ENCODE measurements around the gene CFAP54.

CFAP54 gene

GRCh38 chr12:96889273-96889933 lies 400.0 kb downstream of the CFAP54 start:
- DNase-seq (ENCODE audit: low spot score): no peak

DNA sequence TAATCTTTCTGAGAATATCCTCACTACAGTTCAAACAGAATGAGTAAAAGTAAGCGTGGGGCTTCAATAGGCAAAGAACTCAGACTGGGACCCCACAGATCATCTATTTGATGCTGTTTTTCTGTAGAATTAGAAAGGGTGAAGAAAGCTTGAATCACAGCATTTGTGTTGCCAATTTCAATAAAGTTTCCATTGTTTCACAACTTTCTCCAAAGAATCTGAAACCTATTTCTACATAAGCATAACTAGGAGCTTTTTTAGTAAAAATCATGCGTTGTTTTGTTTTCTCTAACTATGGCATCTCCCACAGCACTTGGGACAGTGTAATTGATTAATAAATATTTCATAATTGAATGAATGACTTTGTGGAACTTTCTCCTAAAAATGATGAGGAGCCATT lies 401.0 kb downstream of the CFAP54 start:
- no peak for DNase-seq (ENCODE audit: low spot score)

DNA sequence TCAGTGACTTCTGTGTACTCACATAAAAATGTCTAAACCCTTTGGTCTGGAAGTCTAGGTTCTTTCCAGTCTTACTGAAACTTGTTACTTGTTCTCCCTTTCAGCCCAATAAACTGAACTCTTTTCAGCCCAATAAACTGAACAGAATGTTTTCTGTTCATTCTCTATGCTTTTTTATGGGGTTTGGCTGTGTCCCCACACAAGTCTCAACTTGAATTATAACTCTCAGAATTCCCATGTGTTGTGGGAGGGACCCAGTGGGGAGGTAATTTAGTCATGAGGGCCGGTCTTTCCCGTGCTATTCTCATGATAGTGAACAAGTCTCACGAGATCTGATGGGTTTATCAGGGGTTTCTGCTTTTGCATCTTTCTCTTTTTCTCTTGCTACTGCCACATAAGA lies 402.7 kb downstream of the CFAP54 start:
- DNase-seq (ENCODE audit: low spot score): no peak

GRCh38 chr12:96897421-96897820 lies 408.0 kb downstream of the CFAP54 start:
- no peak for DNase-seq (ENCODE audit: low spot score)

DNA sequence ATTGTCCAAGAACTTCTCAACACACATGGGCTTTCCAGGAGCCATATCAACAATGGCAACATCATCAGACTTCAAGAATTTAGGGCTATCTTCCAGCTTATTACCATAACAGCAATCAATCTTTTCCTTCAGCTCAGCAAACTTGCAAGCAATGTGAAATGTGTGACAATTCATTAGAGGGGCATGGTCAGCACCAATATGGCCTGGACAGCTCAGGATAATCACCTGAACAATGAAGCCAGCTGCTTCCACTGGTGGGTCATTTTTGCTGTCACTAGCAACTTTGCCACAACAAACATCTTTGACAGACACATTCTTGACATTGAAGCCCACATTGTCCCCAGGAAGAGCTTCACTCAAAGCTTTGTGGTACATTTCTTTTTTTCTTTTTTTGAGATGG lies 411.8 kb downstream of the CFAP54 start:
- DNase-seq (ENCODE audit: low spot score): no peak

GRCh38 chr12:96902076-96902475 lies 412.7 kb downstream of the CFAP54 start:
- no peak for DNase-seq (ENCODE audit: low spot score)

- no peak for DNase-seq (ENCODE audit: low spot score)
Measured at GRCh38 chr12:96906498-96906848, 417.1 kb downstream of the CFAP54 start.

DNA sequence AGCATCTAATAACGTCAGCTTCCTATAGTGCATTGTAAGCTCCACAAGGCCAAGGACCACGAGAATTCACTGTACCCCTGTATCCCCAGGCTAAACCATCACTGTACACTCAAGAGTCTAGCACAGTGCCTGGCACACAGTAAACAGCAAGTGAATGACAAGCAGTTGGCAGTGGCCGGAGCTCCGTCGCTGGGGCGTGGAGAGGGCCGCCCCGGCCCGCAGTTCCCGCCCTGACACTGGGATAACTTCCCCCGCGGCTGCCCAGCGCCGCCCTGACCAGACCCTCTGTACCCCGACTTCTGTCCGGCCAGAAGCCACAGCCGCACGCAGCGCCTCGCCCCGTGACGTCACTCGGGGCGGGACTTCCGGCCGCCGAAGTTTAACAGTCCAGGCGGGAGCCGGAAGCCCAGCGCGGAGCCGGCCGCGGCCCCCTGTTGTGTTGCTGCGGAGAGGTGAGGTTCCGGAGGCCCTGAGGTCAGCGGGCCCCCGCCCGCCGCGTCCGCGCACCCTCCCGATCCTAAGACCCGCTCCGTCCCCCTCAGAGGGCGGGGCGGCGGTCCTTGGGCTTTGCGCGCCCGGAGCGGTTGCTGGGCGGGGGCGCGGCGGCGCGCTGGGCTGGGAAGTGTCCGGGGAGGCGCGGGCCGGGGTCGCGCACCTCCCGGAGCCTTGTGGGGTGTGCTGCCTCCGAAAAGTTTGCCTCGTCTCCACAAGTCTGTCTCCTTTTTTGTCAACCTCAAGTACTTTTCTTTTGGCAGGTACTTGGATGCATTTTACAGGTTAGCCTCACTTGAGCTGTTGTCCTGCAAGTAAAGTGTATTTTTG lies 417.7 kb downstream of the CFAP54 start, which contains the start of gene NEDD1:
TSS of gene NEDD1 (plus strand) at position 409 of the 822 bp plus-strand sequence. CDS start 2,503 bp downstream, outside the sequence.
- peak; percentile 81 for DNase-seq (ENCODE audit: low spot score)

DNA sequence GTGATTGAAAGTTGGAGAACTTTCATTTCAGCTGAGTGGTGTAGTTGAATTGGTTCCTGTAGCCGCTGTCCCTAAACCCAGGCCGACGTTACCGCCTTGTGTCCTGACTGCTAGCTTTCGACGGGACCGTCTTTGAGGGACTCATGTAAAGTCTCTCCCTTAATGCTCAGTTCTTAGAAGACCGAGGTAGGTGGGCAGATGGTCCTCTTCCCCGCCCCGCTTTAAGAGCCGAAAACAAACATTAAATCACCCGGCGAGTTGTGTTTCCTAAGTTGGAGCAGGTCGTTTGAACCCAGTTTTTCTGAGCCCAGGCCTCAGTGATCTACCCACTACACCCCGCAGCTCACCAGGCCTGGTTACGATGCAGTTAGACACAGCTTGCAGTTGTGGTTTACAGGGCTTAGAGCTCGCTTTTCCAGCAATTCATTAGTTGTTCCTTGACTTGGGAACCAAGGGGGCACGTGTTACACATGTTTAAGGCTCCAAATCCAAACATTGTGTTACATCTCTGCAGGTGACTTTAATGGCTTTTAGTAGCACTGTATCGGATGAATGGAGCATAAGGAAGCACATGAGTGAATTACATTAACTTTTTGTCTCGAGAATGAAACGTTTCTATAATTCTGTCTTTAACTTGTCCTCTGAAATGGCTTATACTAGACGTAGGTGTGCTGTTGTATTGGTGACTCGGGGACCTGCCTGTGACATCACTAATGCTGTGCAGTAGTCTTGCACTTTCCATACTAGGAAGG lies 418.5 kb downstream of the CFAP54 start:
- DNase-seq (ENCODE audit: low spot score): peak; percentile 40

DNA sequence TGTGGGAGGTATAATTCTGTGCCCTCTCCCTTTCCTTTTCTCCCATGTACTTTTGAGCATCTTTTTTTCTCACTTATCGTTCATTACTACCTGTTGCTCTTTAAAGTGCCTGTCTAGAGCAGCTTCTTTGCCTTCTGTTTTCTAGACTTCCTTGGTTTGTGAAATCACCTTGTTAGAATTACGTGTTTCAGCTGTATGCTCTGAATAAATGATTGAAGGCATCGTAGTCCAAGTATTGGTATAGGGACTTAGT lies 419.0 kb downstream of the CFAP54 start:
- DNase-seq (ENCODE audit: low spot score): no peak

GRCh38 chr12:96912261-96912660 lies 422.9 kb downstream of the CFAP54 start:
- DNase-seq (ENCODE audit: low spot score): no peak

GRCh38 chr12:96912943-96913342 lies 423.6 kb downstream of the CFAP54 start:
- no peak for DNase-seq (ENCODE audit: low spot score)

GRCh38 chr12:96919510-96920210 lies 430.3 kb downstream of the CFAP54 start:
- DNase-seq (ENCODE audit: low spot score): no peak
